HL-60/S4 (cell line): ENCODE data around the gene CPE.

Source experiments
- in situ Hi-C: fragments of 300-500 bp; cut with MboI; formaldehyde crosslinking; loops from 2 replicates; pipeline ENCODE4 v1.14.3; 2022; ENCODE audit warnings: low sequenced_read_pairs

CPE gene

GRCh38 chr4:165505958-165506837 is 127.4 kb downstream of the CPE start:
- in situ Hi-C loops, result no loop called here

GRCh38 chr4:165506849-165507248 is 128.0 kb downstream of the CPE start:
- in situ Hi-C loops, result no loop called here

- in situ Hi-C loops, result no loop called here
Measured at GRCh38 chr4:165507381-165507780, 128.6 kb downstream of the CPE start.

GRCh38 chr4:165508372-165509120 is 129.7 kb downstream of the CPE start:
- in situ Hi-C loops, result no loop called here

DNA sequence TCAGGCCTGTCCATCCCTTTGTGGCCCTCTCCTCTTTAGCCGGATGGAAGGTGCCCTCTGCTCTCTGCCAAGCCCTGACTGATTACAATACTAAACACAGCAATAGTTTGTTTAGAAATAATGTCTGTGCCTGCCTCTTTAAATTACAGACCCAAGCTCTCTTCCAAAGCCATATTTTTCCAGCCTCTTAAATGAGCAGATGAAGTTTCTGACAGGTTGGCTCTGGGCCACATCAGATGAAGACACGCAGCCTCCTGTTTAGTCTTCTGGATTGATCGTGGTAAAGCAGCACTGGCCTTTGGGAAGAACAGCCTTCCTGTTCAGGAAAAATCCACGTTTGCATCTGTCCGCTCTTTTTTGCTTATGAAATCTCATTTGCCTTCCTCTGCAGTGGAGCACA is 133.6 kb downstream of the CPE start:
- in situ Hi-C loops, result no loop called here

DNA sequence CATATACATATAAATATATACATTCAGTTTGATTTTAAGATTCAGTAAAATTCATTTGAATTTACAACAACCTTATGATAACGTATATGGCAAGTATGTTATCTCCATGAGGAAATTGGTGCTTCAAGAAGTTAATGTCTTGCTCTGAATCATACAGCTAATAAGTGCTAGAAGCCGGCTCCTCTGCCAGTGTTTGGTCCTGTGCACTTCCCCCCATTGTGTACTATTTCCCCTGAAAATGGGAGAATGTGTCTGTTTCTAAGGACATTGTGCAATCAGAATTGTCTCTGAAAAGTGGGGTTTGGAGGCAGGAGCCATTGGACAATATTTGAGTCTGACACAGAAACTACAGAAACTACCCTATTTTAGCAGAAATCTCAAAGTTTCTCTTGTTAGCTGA is 135.9 kb downstream of the CPE start:
- in situ Hi-C loops, result no loop called here

GRCh38 chr4:165515201-165515600 is 136.4 kb downstream of the CPE start:
- in situ Hi-C loops, result no loop called here

- in situ Hi-C loops, result no loop called here
Measured at GRCh38 chr4:165516281-165516833, 137.5 kb downstream of the CPE start.

DNA sequence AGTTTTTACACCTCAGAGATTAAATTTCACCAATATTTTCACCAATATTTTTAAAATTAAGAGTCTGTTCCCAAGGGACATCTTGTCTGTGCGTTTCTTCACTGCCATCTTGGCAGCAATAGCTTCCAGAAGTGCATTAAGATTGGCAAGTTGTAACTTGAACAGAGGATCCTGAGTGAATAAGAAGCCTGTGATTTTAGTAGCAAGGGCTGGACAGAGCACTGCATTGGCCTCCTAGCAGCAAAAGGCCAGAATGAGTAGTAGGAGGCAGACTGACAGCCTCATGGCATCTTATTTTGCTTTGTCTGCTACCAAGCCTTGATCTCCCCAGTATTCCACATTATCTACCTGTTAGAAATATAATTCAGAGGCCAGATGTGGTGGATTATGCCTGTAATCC is 138.4 kb downstream of the CPE start:
- in situ Hi-C loops, result no loop called here

GRCh38 chr4:165518024-165518616 is 139.3 kb downstream of the CPE start:
- in situ Hi-C loops, result no loop called here

GRCh38 chr4:165518686-165519085 is 139.9 kb downstream of the CPE start:
- in situ Hi-C loops, result no loop called here

DNA sequence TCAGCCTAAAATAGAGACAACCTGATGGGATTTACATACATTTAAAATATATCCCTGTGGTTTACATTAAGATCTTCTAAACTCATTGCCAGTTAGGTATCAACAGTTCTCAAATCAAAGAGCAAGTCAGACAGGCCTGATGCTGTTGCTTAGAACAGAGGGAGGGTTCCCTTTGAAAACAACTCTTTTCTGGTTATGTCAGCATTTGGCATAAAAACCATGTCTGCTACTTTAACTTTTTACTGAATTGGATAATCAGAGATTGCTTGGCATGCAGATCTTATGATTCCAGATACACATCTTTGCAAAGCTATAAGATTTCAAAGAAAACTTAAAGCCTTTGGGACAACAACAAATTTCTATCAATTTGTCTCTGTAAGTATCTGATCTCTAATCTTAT is 140.8 kb downstream of the CPE start:
- in situ Hi-C loops, result no loop called here

GRCh38 chr4:165520086-165520485 is 141.3 kb downstream of the CPE start:
- in situ Hi-C loops, result no loop called here

- in situ Hi-C loops, result no loop called here
Measured at GRCh38 chr4:165522050-165522449, 143.2 kb downstream of the CPE start.

- in situ Hi-C loops, result loop anchor here (25.0 kb wide), 1 partner anchor 563 kb away; no protein-coding TSS in a partner anchor
Measured at GRCh38 chr4:165524532-165525190, 145.9 kb downstream of the CPE start.

GRCh38 chr4:165532976-165533375 is 154.2 kb downstream of the CPE start:
- in situ Hi-C loops, result loop anchor here (25.0 kb wide), 1 partner anchor 554 kb away; no protein-coding TSS in a partner anchor

DNA sequence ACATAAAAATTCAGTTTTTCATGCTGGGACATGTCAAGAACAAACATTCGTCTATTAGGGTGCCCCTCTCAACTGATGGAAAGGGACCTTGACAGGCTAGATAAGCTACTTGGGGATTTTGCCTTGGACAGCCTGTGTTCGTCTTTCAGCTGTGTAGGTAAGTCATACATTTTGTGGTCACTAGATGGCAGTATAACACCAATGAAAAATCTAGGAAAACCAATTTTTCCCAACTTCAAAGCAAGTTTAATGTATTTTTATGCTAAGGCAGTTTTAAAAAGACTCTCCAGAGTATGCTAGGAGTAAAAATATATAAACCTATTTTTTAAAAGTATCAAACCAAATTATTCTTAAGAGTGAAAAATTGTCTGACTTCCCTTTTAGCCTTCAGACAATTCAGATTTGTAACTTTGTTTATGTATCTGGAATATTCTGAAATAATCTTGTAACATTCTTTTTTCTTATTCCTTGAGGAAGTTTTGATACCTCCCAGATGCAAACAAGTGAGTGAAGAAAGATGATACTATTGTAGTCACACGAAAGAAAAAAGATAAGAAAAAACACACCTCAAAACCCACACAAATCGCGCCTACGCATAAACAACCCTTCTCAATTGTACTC is 158.3 kb downstream of the CPE start:
- in situ Hi-C loops, result loop anchor here (25.0 kb wide), 1 partner anchor 550 kb away; no protein-coding TSS in a partner anchor

GRCh38 chr4:165539801-165540200 is 161.0 kb downstream of the CPE start:
- in situ Hi-C loops, result loop anchor here (25.0 kb wide), 1 partner anchor 548 kb away; no protein-coding TSS in a partner anchor

- in situ Hi-C loops, result loop anchor here (25.0 kb wide), 1 partner anchor 547 kb away; no protein-coding TSS in a partner anchor
Measured at GRCh38 chr4:165540206-165540830, 161.5 kb downstream of the CPE start.
